ENCODE data around the gene PIM3.
"Not testable (repeated sequence)": the region's sequence is repeated elsewhere in the genome, so short reads cannot be mapped to it uniquely, and the experiment has no call there.

Gene PIM3

DNA sequence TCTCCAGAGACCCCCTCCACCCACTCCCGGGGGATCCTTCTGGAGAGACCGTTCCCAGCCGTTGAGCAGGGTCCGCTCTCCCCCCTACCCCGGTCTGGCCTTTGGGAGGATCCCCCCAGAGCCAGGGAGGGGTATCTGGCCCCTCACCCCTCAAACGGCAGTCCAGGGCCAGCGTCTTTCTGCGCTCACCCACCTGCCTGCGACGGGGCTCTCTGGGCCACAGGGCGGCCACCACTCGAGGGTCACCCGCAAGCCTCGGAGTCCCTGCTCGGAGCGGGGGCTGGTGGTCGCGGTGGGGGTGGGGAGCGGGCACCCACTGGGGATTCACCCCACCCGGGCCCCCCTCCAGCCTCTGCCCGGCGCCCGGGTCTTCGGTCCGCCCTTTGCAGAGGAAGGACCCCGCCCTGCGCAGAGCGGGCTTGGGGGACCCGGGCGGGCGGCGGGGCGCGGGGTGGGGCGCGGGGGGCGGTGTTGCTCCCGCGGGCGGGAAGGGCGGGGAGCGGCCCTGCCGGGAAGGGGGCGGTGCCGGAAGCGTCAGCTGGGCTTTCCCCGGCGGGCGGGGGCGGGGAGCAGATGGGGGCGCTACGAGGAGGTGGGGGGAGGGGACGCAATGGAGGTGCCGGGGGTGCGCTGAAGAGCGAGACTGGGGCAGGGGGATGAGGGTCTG is 25.5 kb upstream of the PIM3 start:
- no peaks in the 10 kb centered on the region for H3K9me3 Mint-ChIP-seq
- peak overlapping the region; percentile 52 for H3K4me3 Mint-ChIP-seq
- H3K27ac Mint-ChIP-seq = no peak overlapping the region
- H3K4me1 Mint-ChIP-seq = peaks cover 46% of the 10 kb centered on the region
- peak; percentile 93 for DNase-seq
- H3K27me3 Mint-ChIP-seq = no peaks in the 10 kb centered on the region
- ATAC-seq = peak; percentile 2
- H3K36me3 Mint-ChIP-seq (ENCODE audit: low read depth) = no peaks in the 10 kb centered on the region

DNA sequence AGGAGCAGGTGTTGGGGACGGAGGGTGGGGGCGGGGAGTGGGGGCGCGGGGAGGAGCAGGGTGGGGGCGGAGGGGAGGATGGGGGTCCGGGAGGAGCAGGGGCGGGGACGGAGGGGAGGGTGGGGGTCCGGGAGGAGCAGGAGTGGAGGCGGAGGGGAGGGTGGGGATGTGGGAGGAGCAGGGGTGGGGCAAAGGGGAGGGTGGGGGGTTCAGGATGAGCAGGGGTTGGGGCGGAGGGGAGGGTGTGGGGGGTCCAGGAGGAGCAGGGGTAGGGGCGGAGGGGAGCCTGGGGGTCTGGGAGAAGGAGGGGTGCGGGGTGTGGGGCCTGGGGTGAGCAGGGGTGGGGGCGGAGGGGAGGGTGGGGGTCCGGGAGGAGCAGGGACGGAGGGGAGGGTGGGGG is 25.0 kb upstream of the PIM3 start:
- Mint-ChIP-seq H3K36me3 (ENCODE audit: low read depth) (no peaks in the 10 kb centered on the region), H3K27ac (no peak overlapping the region), H3K4me1 (peaks cover 42% of the 10 kb centered on the region), H3K4me3 (no peak overlapping the region), H3K9me3 (no peaks in the 10 kb centered on the region), H3K27me3 (no peaks in the 10 kb centered on the region)
- DNase-seq (no peak), ATAC-seq (no peak)

DNA sequence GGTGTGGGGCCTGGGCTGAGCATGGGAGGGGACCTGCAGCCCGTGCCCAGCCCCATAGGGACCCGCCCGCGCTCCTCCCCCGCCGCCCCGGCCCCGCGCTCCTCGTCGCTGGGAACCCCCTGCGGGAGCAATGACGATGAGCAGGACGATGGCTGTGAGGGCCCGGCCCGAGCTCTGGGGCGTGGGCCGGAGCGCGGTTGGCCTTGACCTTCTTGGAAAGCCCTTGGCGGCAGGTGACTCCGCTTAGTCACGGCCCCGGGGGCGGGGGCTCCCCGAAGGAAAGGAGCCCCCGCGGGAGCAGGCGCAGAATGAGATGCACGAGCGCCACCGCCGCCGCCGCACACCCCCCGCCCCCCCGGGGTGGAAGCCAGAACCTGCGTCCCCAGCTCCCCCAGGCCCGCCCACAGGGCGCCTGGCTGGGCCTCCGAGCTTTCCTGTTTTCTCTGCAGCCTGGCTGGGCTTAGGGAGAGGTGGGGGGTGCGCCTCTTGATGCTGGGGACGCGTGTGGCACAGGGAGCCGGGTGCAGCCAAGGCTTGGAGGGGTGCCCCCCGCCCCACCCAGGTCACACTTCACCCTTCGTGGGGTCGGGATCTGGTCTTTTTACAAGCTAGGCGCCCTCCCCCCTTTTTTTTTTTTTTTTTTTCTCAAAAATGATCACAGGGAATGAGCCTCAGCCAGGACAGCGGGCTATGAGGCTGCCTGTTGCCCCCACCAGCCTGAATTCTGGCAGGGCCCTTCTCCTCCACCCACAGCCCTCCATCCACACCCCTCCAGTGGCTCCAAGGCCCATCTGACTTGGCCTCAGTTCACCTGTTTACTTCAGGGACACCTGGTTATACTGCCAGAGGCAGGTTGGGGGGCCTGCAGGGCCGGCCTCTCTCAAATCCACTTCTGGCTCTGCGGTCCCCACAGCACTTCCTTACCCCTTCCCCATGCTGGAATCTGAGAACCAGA is 24.3 kb upstream of the PIM3 start:
- H3K4me1 Mint-ChIP-seq = peaks cover 35% of the 10 kb centered on the region
- DNase-seq (peak; percentile 99), ATAC-seq (peak; percentile 81)
- H3K4me3 Mint-ChIP-seq = peak overlapping the region; percentile 56
- H3K27me3 Mint-ChIP-seq = no peaks in the 10 kb centered on the region
- no peaks in the 10 kb centered on the region for H3K36me3 Mint-ChIP-seq (ENCODE audit: low read depth)
- peak overlapping the region; percentile 82 for H3K27ac Mint-ChIP-seq
- H3K9me3 Mint-ChIP-seq = no peaks in the 10 kb centered on the region

DNA sequence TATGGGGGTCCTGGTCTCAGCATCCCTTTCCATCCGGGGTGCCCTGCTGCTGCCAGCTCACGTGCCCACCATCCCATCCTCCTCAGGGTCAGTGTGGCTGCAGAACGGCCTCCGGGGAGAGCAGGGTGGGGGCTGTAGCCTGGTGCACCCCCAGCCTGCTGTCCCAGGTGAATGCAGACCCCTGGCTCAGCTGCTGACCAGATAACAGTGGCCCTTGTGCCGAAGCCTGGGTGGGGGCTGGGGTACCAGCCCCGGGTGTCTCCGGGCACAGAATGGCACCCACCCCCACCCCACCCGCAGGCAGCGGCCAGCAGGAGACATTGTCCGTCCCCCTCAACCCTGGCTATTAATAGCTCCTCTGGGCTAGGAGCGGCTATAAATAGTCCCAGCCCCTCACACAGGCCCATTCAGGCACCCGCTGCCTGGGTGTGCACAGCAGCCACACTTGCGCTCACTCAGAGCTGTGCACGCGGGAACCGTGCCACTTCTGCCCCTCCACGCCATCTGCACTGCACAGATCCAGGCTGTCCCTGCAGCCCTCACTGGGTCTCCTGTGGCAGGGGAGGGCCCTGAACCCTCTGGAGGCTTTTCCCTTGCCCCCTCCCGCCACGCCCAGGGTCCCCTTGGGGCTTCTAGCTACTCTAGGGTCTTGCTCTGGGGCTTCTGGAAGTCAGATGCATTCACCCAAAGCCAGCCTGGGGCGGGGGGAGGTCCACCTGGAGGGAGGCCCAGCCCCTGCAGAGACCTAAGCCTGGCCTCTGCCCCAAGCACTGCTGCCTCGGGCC is 23.4 kb upstream of the PIM3 start:
- no peaks in the 10 kb centered on the region for H3K36me3 Mint-ChIP-seq (ENCODE audit: low read depth)
- ATAC-seq = no peak
- H3K4me3 Mint-ChIP-seq = peak overlapping the region; percentile 56
- no peaks in the 10 kb centered on the region for H3K9me3 Mint-ChIP-seq
- DNase-seq = no peak
- peaks cover 29% of the 10 kb centered on the region for H3K4me1 Mint-ChIP-seq
- H3K27ac Mint-ChIP-seq = peak overlapping the region; percentile 82
- H3K27me3 Mint-ChIP-seq = no peaks in the 10 kb centered on the region

DNA sequence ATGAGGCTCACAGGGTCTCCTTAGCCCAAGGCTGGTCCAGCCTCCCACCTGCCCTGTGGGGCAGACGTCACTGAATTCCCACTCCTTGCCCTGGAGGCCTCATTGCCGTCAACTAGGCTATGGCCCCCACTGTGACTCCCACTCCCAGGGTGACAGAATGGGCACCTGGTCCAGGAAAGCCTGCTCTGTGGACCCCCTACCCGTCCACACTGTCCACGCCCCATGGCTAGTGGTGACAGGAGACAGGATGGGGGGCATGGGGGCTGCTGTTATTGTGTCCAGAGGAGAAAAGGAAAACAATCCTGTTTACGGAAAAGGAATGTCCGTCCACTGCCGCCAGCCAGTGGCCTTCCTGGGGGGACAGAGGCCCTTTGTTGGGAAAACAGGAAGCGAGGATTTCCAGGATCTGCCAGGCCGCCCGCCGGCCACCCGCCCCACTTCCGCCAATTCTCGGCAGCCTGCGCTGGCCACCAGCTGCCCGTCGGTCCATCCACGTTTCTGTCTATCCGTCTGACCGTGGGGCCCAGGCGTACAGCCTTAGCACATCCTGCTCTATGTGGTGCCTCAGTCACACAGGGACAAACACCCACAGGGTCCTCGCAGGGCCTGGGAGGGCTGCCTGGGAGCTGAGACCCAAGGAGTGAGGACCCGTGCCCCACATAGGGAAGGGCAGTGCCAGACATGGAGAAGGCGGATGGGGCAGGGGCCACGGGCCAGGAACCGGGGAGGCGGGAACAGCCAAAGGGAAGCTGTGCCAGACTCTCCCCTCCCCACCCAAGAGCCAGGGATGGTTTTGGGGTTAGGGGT is 22.6 kb upstream of the PIM3 start:
- Mint-ChIP-seq H3K4me1 (peaks cover 23% of the 10 kb centered on the region), H3K9me3 (no peaks in the 10 kb centered on the region), H3K27ac (no peak overlapping the region), H3K27me3 (no peaks in the 10 kb centered on the region), H3K4me3 (no peak overlapping the region), H3K36me3 (ENCODE audit: low read depth) (no peaks in the 10 kb centered on the region)
- ATAC-seq = no peak
- DNase-seq = no peak

DNA sequence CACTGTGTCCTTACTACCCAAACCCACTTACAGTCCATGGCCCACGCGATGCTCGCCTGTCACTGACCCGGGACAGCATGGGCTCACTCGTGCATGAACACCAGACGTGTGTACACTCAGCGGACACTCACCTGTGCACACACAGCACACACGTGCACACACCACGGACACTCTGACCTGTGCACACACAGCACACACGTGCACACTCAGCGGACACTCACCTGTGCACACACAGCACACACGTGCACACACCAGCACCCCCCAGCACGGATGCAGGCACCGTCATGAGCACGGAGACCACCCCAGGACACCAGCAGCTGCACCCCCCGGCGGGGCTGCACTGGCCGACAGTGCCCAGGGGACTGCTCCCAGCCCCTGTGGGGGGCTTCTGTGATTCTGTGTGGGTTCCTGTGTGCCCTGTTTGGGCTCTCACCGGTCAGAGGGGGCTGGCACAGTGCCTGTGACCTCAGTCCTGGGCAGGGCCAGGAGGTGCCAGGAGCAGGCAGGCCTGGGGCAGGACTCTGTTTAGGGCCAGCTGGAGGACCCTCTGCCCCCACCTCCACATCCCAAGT is 21.9 kb upstream of the PIM3 start:
- Mint-ChIP-seq H3K36me3 (ENCODE audit: low read depth) (no peaks in the 10 kb centered on the region), H3K27me3 (no peaks in the 10 kb centered on the region), H3K9me3 (no peaks in the 10 kb centered on the region), H3K27ac (no peak overlapping the region), H3K4me1 (peaks cover 17% of the 10 kb centered on the region), H3K4me3 (no peak overlapping the region)
- no peak for DNase-seq
- no peak for ATAC-seq

DNA sequence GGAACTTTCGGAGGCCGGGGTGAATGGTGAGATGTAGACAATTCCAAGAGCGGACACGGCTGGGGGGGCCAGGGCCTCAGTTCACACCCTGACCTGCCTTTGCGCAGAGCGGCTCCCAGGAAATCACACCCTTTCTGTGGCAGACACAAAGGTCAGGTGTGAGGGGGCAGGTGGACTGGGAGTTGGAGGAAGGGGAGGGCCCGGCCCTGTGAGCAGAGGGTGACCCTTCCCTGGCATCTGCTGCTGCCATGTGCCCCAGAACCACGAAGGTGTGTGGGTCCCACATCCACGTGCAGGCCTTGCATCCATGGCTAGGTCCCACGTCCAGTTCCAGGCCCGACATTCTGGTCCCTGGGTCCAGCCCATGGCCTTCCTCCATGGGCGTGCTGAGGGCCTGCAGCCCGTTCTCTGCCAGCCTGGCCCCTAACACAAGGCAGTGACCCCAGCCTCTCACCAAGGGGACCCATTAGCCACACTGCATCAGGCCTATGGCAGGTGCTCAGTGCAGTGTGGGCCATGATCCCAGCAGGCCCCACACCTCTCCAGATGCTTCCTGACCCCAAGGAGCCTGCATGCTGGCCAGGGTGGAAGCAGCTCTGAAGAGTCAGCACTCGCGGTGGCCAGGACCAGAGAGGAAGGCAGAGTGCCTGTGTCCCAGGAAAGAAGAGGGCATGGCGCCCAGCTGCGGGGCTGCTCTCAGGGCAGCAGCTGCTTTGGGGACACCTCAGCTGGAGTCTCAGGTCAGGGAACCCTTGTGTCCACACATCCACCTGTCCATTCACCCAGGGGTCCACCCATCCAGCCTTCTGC is 18.9 kb upstream of the PIM3 start:
- peaks cover 17% of the 10 kb centered on the region for H3K4me1 Mint-ChIP-seq
- no peaks in the 10 kb centered on the region for H3K9me3 Mint-ChIP-seq
- H3K27me3 Mint-ChIP-seq = no peaks in the 10 kb centered on the region
- H3K36me3 Mint-ChIP-seq (ENCODE audit: low read depth) = no peaks in the 10 kb centered on the region
- no peak for DNase-seq
- H3K27ac Mint-ChIP-seq = no peak overlapping the region
- no peak overlapping the region for H3K4me3 Mint-ChIP-seq
- no peak for ATAC-seq

DNA sequence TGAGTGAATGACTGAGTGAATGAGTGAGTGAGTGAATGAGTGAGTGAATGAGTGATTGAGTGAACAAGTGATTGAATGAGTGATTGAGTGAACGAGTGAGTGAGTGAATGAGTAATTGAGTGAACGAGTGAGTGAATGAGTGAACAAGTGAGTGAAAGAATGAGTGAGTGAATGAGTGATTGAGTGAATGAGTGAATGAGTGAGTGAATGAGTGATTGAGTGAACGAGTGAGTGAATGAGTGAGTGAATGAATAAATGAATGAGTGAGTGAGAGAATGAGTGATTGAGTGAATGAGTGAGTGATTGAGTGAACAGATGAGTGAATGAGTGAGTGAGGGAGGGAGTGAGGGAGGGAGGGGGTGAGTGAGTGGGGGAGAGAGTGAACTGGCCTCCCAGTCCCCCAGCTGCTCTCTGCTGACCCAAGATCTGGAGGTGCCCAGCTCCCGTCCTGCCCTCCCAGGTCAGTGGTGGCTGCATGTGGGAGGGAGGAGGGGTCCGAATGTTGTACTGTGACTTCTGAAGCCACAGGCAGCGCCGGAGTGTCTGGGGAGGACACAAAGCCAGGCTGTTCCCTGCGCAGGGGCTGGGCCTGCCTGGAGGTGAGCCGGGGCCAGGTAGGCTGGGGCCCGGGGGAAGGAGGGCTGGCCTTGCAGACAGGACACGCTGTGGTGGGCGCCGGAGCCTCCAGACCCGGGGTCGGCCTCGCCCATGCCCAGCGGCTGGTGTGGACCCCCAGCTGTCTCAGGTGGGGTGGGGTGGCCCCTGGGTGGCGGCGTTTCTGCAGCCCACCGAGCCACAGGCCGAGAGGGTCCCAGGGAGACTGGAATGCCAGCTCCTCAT is 17.8 kb upstream of the PIM3 start:
- Mint-ChIP-seq H3K36me3 (ENCODE audit: low read depth) (no peaks in the 10 kb centered on the region), H3K27me3 (no peaks in the 10 kb centered on the region), H3K27ac (no peak overlapping the region), H3K9me3 (no peaks in the 10 kb centered on the region), H3K4me1 (peaks cover 12% of the 10 kb centered on the region), H3K4me3 (no peak overlapping the region)
- no peak for ATAC-seq
- DNase-seq = no peak

DNA sequence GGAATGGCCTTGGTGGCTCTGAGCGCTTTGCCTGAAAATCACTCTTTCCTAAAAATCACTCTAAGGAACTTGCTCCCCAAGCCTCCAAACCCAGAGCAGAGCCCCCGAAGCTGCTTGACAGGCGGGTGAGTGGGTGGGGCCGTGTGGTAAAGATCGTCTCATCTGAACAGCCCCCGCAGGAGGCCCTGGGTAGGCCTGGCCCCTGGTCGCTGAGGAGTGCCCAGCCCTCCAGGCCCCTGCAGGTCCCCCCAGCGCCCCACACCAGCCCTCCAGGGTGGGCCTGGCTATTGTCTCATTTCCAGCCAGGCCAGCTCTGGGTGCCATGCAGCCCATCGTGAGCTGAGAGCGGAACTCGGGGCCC is 17.2 kb upstream of the PIM3 start:
- Mint-ChIP-seq H3K4me1 (peaks cover 12% of the 10 kb centered on the region), H3K9me3 (no peaks in the 10 kb centered on the region), H3K36me3 (ENCODE audit: low read depth) (no peaks in the 10 kb centered on the region), H3K4me3 (no peak overlapping the region), H3K27ac (no peak overlapping the region), H3K27me3 (no peaks in the 10 kb centered on the region)
- ATAC-seq (no peak), DNase-seq (no peak)

DNA sequence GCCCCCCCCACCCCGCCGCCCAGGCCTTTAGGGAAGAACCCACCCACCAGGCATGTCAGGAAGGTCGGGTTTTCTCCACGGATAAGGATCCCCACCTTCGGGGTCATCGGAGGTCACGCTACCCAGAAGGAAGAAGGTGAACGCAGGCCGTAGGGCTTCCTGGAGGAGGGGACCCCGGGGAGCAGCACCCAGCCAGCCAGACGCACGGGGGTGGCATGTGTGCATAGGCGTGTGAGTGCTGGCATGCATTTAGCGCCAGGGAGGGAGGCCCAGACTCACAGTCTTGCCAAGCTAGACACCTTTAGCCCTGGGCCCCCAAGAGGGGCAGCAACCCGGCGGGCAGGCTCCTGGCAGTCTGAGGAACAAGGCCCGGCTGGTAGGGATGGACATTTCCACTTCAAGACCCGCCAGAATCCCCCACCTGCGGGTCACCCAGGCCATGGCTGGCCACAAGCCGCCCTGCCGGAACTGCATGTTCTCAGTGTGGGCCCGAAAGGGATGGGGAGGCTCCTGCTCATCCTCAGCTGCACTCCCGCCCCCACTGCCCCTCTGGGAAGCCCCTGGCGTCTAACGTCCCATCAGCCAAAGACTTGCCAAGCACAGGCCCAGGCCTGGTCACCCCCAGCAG is 16.7 kb upstream of the PIM3 start:
- H3K27ac Mint-ChIP-seq = no peak overlapping the region
- DNase-seq (no peak), ATAC-seq (no peak)
- H3K9me3 Mint-ChIP-seq = no peaks in the 10 kb centered on the region
- H3K27me3 Mint-ChIP-seq = no peaks in the 10 kb centered on the region
- no peaks in the 10 kb centered on the region for H3K36me3 Mint-ChIP-seq (ENCODE audit: low read depth)
- peaks cover 12% of the 10 kb centered on the region for H3K4me1 Mint-ChIP-seq
- H3K4me3 Mint-ChIP-seq = no peak overlapping the region

DNA sequence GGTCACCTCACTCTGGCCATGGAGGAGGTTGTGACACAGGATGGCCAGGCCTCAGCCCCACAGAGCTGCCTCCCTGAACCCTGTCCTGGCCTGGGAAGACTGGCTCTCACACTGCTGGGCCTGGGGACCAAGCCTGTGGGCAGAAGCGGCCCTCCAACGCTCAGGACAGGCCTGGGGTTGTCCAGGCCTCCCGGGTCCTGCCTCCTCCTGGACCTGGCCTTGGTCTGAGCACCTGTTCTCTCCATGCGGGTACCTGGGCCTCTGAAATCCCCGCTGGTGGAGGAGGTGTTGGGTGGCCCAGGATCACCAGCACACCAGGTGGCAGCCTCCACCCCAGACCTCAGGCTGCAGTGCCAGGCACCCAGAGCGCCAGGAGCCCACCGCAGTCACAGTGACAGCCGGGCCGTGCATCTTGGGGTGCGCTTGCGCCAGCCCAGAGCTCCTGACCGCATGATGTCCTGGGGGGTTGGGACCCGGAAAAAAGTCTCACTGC is 16.1 kb upstream of the PIM3 start:
- Mint-ChIP-seq H3K9me3 (no peaks in the 10 kb centered on the region), H3K4me1 (peaks cover 10% of the 10 kb centered on the region), H3K27ac (no peak overlapping the region), H3K27me3 (no peaks in the 10 kb centered on the region), H3K4me3 (no peak overlapping the region), H3K36me3 (ENCODE audit: low read depth) (no peaks in the 10 kb centered on the region)
- ATAC-seq (peak; percentile 16), DNase-seq (no peak)

DNA sequence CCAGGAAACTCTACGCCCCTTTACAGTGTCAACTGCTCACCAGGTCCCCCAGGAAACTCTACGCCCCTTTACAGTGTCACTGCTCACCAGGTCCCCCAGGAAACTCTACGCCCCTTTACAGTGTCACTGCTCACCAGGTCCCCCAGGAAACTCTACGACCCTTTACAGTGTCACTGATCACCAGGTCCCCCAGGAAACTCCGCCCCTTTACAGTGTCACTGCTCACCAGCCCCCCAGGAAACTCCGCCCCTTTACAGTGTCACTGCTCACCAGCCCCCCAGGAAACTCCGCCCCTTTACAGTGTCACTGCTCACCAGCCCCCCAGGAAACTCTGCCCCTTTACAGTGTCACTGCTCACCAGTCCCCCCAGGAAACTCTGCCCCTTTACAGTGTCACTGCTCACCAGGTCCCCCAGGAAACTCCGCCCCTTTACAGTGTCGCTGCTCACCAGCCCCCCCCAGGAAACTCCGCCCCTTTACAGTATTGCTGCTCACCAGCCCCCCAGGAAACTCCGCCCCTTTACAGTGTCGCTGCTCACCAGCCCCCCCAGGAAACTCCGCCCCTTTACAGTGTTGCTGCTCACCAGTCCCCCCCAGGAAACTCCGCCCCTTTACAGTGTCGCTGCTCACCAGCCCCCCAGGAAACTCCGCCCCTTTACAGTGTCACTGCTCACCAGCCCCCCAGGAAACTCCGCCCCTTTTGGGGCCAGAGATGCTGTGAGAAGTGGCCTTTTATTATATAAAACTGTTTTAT is 15.4 kb upstream of the PIM3 start:
- H3K27ac Mint-ChIP-seq; H3K36me3 Mint-ChIP-seq (ENCODE audit: low read depth); H3K4me3 Mint-ChIP-seq; H3K4me1 Mint-ChIP-seq; H3K27me3 Mint-ChIP-seq; H3K9me3 Mint-ChIP-seq; ATAC-seq: not testable (repeated sequence)
- DNase-seq = peak; percentile 45
